ENCODE results near the gene ANO9. TPM values are rescaled to one million over a fixed set of nuclear protein-coding genes. Genes with fewer than 3 reads are reported as not detected.

Gene ANO9
- total and polyA plus RNA-seq, 2 experiments from 2014 or later = not detected

- Histone ChIP-seq H3K9me2 (ENCODE audit: insufficient read depth) (no peaks in the 10 kb centered on the region), H3K36me3 (ENCODE audit: low read depth) (no peaks in the 10 kb centered on the region), H3K79me2 (ENCODE audit: insufficient read depth) (peaks cover 17% of the 10 kb centered on the region), H3K4me2 (ENCODE audit: unreplicated experiment) (no peak overlapping the region), H4K20me1 (ENCODE audit: insufficient read depth) (no peaks in the 10 kb centered on the region), H3K9me3 (ENCODE audit: low read depth) (no peaks in the 10 kb centered on the region), H3F3A (ENCODE audit: insufficient read depth) (peaks cover 10% of the 10 kb centered on the region; the same call in 1 of the 2 replicates), H3K27me3 (replicated peaks; ENCODE audit: insufficient read depth) (no peaks in the 10 kb centered on the region), H3K4me3 (no peak overlapping the region), H3K4me1 (ENCODE audit: insufficient read depth) (peaks cover 5% of the 10 kb centered on the region; the same call in 1 of the 2 replicates), H3K9ac (no peak overlapping the region), H3K27ac (no peak overlapping the region), H2AFZ (no peak overlapping the region)
- no peak for TF ChIP-seq EZH2phosphoT487 (IDR thresholded peaks at IDR 0.05; ENCODE audit: insufficient read depth, low read depth)
- no peak for TF ChIP-seq EZH2 (IDR thresholded peaks at IDR 0.05; ENCODE audit: insufficient read depth, poor library complexity, severe bottlenecking)
- DNase-seq = no peak
- in situ Hi-C loops (cut with MboI) = no loop called here
- 82 to 88% methylated on average over 12 of the region's 12 CpGs for WGBS, 2 experiments (ENCODE audit: low coverage in 1 of 2, low lambda C conversion rate in 2 of 2, missing lambda C conversion rate in 2 of 2)
Measured at GRCh38 chr11:468036-468435, 26.2 kb upstream of the ANO9 start.

GRCh38 chr11:465896-466530, 24.2 kb upstream of the ANO9 start:
- Histone ChIP-seq H3F3A (ENCODE audit: insufficient read depth) (peaks cover 10% of the 10 kb centered on the region; the same call in 1 of the 2 replicates), H3K9me2 (ENCODE audit: insufficient read depth) (no peaks in the 10 kb centered on the region), H3K4me3 (no peak overlapping the region), H2AFZ (no peak overlapping the region), H3K9me3 (ENCODE audit: low read depth) (no peaks in the 10 kb centered on the region), H3K27ac (no peak overlapping the region), H3K27me3 (replicated peaks; ENCODE audit: insufficient read depth) (no peaks in the 10 kb centered on the region), H3K4me1 (ENCODE audit: insufficient read depth) (peaks cover 5% of the 10 kb centered on the region; the same call in 1 of the 2 replicates), H4K20me1 (ENCODE audit: insufficient read depth) (no peaks in the 10 kb centered on the region), H3K4me2 (ENCODE audit: unreplicated experiment) (no peak overlapping the region), H3K79me2 (ENCODE audit: insufficient read depth) (peaks cover 6% of the 10 kb centered on the region), H3K9ac (no peak overlapping the region), H3K36me3 (ENCODE audit: low read depth) (no peaks in the 10 kb centered on the region)
- DNase-seq = no peak
- TF ChIP-seq EZH2phosphoT487 (IDR thresholded peaks at IDR 0.05; ENCODE audit: insufficient read depth, low read depth) (no peak), EZH2 (IDR thresholded peaks at IDR 0.05; ENCODE audit: insufficient read depth, poor library complexity, severe bottlenecking) (no peak)
- WGBS, 2 experiments (ENCODE audit: low coverage in 1 of 2, low lambda C conversion rate in 2 of 2, missing lambda C conversion rate in 2 of 2) = 91 to 93% methylated on average over 9 of the region's 9 CpGs
- in situ Hi-C loops (cut with MboI) = no loop called here

GRCh38 chr11:464316-464715, 22.5 kb upstream of the ANO9 start:
- Histone ChIP-seq H4K20me1 (ENCODE audit: insufficient read depth) (no peaks in the 10 kb centered on the region), H3K27me3 (replicated peaks; ENCODE audit: insufficient read depth) (no peaks in the 10 kb centered on the region), H3K4me3 (no peak overlapping the region), H3F3A (ENCODE audit: insufficient read depth) (peaks cover 10% of the 10 kb centered on the region; the same call in 1 of the 2 replicates), H2AFZ (no peak overlapping the region), H3K9me2 (ENCODE audit: insufficient read depth) (no peaks in the 10 kb centered on the region), H3K9ac (no peak overlapping the region), H3K4me1 (ENCODE audit: insufficient read depth) (no peaks in the 10 kb centered on the region), H3K79me2 (ENCODE audit: insufficient read depth) (peaks cover 12% of the 10 kb centered on the region; the same call in 1 of the 2 replicates), H3K27ac (no peak overlapping the region), H3K36me3 (ENCODE audit: low read depth) (no peaks in the 10 kb centered on the region), H3K9me3 (ENCODE audit: low read depth) (no peaks in the 10 kb centered on the region), H3K4me2 (ENCODE audit: unreplicated experiment) (no peak overlapping the region)
- TF ChIP-seq EZH2 (IDR thresholded peaks at IDR 0.05; ENCODE audit: insufficient read depth, poor library complexity, severe bottlenecking) (no peak), EZH2phosphoT487 (IDR thresholded peaks at IDR 0.05; ENCODE audit: insufficient read depth, low read depth) (no peak)
- 89 to 90% methylated on average over 24 of the region's 24 CpGs for WGBS, 2 experiments (ENCODE audit: low coverage in 1 of 2, low lambda C conversion rate in 2 of 2, missing lambda C conversion rate in 2 of 2)
- no peak for DNase-seq
- in situ Hi-C loops (cut with MboI) = no loop called here

- no peak overlapping the region for H3K4me2 ChIP-seq (ENCODE audit: unreplicated experiment)
- no peak for DNase-seq
- H3K27me3 ChIP-seq (replicated peaks; ENCODE audit: insufficient read depth) = no peaks in the 10 kb centered on the region
- no peaks in the 10 kb centered on the region for H4K20me1 ChIP-seq (ENCODE audit: insufficient read depth)
- in situ Hi-C loops (cut with MboI) = no loop called here
- peaks cover 28% of the 10 kb centered on the region for H3K79me2 ChIP-seq (ENCODE audit: insufficient read depth)
- H3K9me3 ChIP-seq (ENCODE audit: low read depth) = no peaks in the 10 kb centered on the region
- WGBS, 2 experiments (ENCODE audit: low coverage in 1 of 2, low lambda C conversion rate in 2 of 2, missing lambda C conversion rate in 2 of 2) = 94 to 96% methylated on average over 15 to 16 of the region's 16 CpGs
- H3K36me3 ChIP-seq (ENCODE audit: low read depth) = no peaks in the 10 kb centered on the region
- no peak overlapping the region for H2AFZ ChIP-seq
- H3F3A ChIP-seq (ENCODE audit: insufficient read depth) = no peaks in the 10 kb centered on the region
- H3K27ac ChIP-seq = no peak overlapping the region
- H3K9me2 ChIP-seq (ENCODE audit: insufficient read depth) = no peaks in the 10 kb centered on the region
- H3K9ac ChIP-seq = no peak overlapping the region
- H3K4me3 ChIP-seq = no peak overlapping the region
- TF ChIP-seq EZH2phosphoT487 (IDR thresholded peaks at IDR 0.05; ENCODE audit: insufficient read depth, low read depth) (no peak), EZH2 (IDR thresholded peaks at IDR 0.05; ENCODE audit: insufficient read depth, poor library complexity, severe bottlenecking) (no peak)
- H3K4me1 ChIP-seq (ENCODE audit: insufficient read depth) = no peaks in the 10 kb centered on the region
Measured at GRCh38 chr11:462107-462890, 20.5 kb upstream of the ANO9 start.
